ENCODE data around the gene SEMA4F.
A peak's percentile ranks its signal among the peaks of the same experiment; 100 is the strongest.

Gene SEMA4F

GRCh38 chr2:74714691-74715080 is 60.6 kb downstream of the SEMA4F start:
- Histone ChIP-seq H3K4me1 (ENCODE audit: control insufficient read depth in 5 of 5, insufficient read depth in 5 of 5, low read length in 5 of 5) (peaks cover 3 to 39% (median 23%) of the 10 kb centered on the region in 5 donors), H3K27me3 (ENCODE audit: control insufficient read depth in 5 of 5, insufficient read depth in 4 of 5, low read length in 5 of 5) (no peaks in the 10 kb centered on the region), H3K36me3 (ENCODE audit: control insufficient read depth in 5 of 5, insufficient read depth in 5 of 5, low read length in 5 of 5) (no peaks in the 10 kb centered on the region), H3K9ac (ENCODE audit: low read length in 5 of 5) (peak overlapping the region in 2 of 5 donors; percentile 70 to 79), H3K4me3 (ENCODE audit: low read depth in 1 of 5, low read length in 5 of 5) (peak overlapping the region in 3 of 5 donors; percentile 49 to 68 (median 55)), H3K9me3 (ENCODE audit: control insufficient read depth in 5 of 5, low read length in 5 of 5) (no peaks in the 10 kb centered on the region), H3K27ac (ENCODE audit: low read depth, low read length) (peak overlapping the region; percentile 90)

GRCh38 chr2:74715081-74715791 is 61.2 kb downstream of the SEMA4F start:
- Histone ChIP-seq H3K27me3 (ENCODE audit: control insufficient read depth in 5 of 5, insufficient read depth in 4 of 5, low read length in 5 of 5) (no peaks in the 10 kb centered on the region), H3K9ac (ENCODE audit: low read length in 5 of 5) (peak overlapping the region; percentile 44 to 90 (median 73)), H3K27ac (ENCODE audit: low read depth, low read length) (peak overlapping the region; percentile 90), H3K36me3 (ENCODE audit: control insufficient read depth in 5 of 5, insufficient read depth in 5 of 5, low read length in 5 of 5) (no peaks in the 10 kb centered on the region), H3K4me1 (ENCODE audit: control insufficient read depth in 5 of 5, insufficient read depth in 5 of 5, low read length in 5 of 5) (peaks cover 3 to 39% (median 23%) of the 10 kb centered on the region in 5 donors), H3K4me3 (ENCODE audit: low read depth in 1 of 5, low read length in 5 of 5) (peak overlapping the region; percentile 55 to 77 (median 68)), H3K9me3 (ENCODE audit: control insufficient read depth in 5 of 5, low read length in 5 of 5) (no peaks in the 10 kb centered on the region)

- H3K9me3 ChIP-seq (ENCODE audit: control insufficient read depth in 5 of 5, low read length in 5 of 5): no peaks in the 10 kb centered on the region
- H3K27ac ChIP-seq (ENCODE audit: low read depth, low read length): peak overlapping the region; percentile 90
- H3K9ac ChIP-seq (ENCODE audit: low read length in 5 of 5): peak overlapping the region; percentile 44 to 90 (median 73)
- H3K4me3 ChIP-seq (ENCODE audit: low read depth in 1 of 5, low read length in 5 of 5): peak overlapping the region; percentile 55 to 77 (median 68)
- no peaks in the 10 kb centered on the region for H3K27me3 ChIP-seq (ENCODE audit: control insufficient read depth in 5 of 5, insufficient read depth in 4 of 5, low read length in 5 of 5)
- H3K4me1 ChIP-seq (ENCODE audit: control insufficient read depth in 5 of 5, insufficient read depth in 5 of 5, low read length in 5 of 5): peaks cover 3 to 39% (median 23%) of the 10 kb centered on the region in 5 donors
- H3K36me3 ChIP-seq (ENCODE audit: control insufficient read depth in 5 of 5, insufficient read depth in 5 of 5, low read length in 5 of 5): no peaks in the 10 kb centered on the region
These were observed 61.8 kb downstream of the SEMA4F start for GRCh38 chr2:74715880-74716279.

GRCh38 chr2:74719066-74719465 is 65.0 kb downstream of the SEMA4F start:
- H3K4me3 ChIP-seq (ENCODE audit: low read depth in 1 of 5, low read length in 5 of 5): no peak overlapping the region
- no peak overlapping the region for H3K27ac ChIP-seq (ENCODE audit: low read depth, low read length)
- H3K4me1 ChIP-seq (ENCODE audit: control insufficient read depth in 5 of 5, insufficient read depth in 5 of 5, low read length in 5 of 5): peaks cover 0 to 22% (median 13%) of the 10 kb centered on the region in 5 donors
- no peak overlapping the region for H3K9ac ChIP-seq (ENCODE audit: low read length in 5 of 5)
- H3K27me3 ChIP-seq (ENCODE audit: control insufficient read depth in 5 of 5, insufficient read depth in 4 of 5, low read length in 5 of 5): no peaks in the 10 kb centered on the region
- H3K36me3 ChIP-seq (ENCODE audit: control insufficient read depth in 5 of 5, insufficient read depth in 5 of 5, low read length in 5 of 5): peaks cover 0 to 8% (median under 1%) of the 10 kb centered on the region in 5 donors
- H3K9me3 ChIP-seq (ENCODE audit: control insufficient read depth in 5 of 5, low read length in 5 of 5): no peaks in the 10 kb centered on the region

GRCh38 chr2:74721316-74721715 is 67.3 kb downstream of the SEMA4F start:
- Histone ChIP-seq H3K27me3 (ENCODE audit: control insufficient read depth in 5 of 5, insufficient read depth in 4 of 5, low read length in 5 of 5) (no peaks in the 10 kb centered on the region), H3K27ac (ENCODE audit: low read depth, low read length) (no peak overlapping the region), H3K9ac (ENCODE audit: low read length in 5 of 5) (no peak overlapping the region), H3K36me3 (ENCODE audit: control insufficient read depth in 5 of 5, insufficient read depth in 5 of 5, low read length in 5 of 5) (peaks cover 0 to 8% (median 3%) of the 10 kb centered on the region in 5 donors), H3K4me1 (ENCODE audit: control insufficient read depth in 5 of 5, insufficient read depth in 5 of 5, low read length in 5 of 5) (peaks cover 0 to 6% (median 0%) of the 10 kb centered on the region in 5 donors), H3K4me3 (ENCODE audit: low read depth in 1 of 5, low read length in 5 of 5) (no peak overlapping the region), H3K9me3 (ENCODE audit: control insufficient read depth in 5 of 5, low read length in 5 of 5) (no peaks in the 10 kb centered on the region)

- Histone ChIP-seq H3K9ac (ENCODE audit: low read length in 5 of 5) (no peak overlapping the region), H3K9me3 (ENCODE audit: control insufficient read depth in 5 of 5, low read length in 5 of 5) (peaks cover 0 to 5% (median 0%) of the 10 kb centered on the region in 5 donors), H3K4me1 (ENCODE audit: control insufficient read depth in 5 of 5, insufficient read depth in 5 of 5, low read length in 5 of 5) (no peaks in the 10 kb centered on the region), H3K36me3 (ENCODE audit: control insufficient read depth in 5 of 5, insufficient read depth in 5 of 5, low read length in 5 of 5) (peaks cover 0 to 11% (median 3%) of the 10 kb centered on the region in 5 donors), H3K27ac (ENCODE audit: low read depth, low read length) (no peak overlapping the region), H3K27me3 (ENCODE audit: control insufficient read depth in 5 of 5, insufficient read depth in 4 of 5, low read length in 5 of 5) (no peaks in the 10 kb centered on the region), H3K4me3 (ENCODE audit: low read depth in 1 of 5, low read length in 5 of 5) (no peak overlapping the region)
These were observed 70.4 kb downstream of the SEMA4F start for GRCh38 chr2:74724496-74724895.

- Histone ChIP-seq H3K27ac (ENCODE audit: low read depth, low read length) (no peak overlapping the region), H3K9ac (ENCODE audit: low read length in 5 of 5) (no peak overlapping the region), H3K36me3 (ENCODE audit: control insufficient read depth in 5 of 5, insufficient read depth in 5 of 5, low read length in 5 of 5) (peaks cover 0 to 11% (median 3%) of the 10 kb centered on the region in 5 donors), H3K4me1 (ENCODE audit: control insufficient read depth in 5 of 5, insufficient read depth in 5 of 5, low read length in 5 of 5) (no peaks in the 10 kb centered on the region), H3K4me3 (ENCODE audit: low read depth in 1 of 5, low read length in 5 of 5) (no peak overlapping the region), H3K27me3 (ENCODE audit: control insufficient read depth in 5 of 5, insufficient read depth in 4 of 5, low read length in 5 of 5) (no peaks in the 10 kb centered on the region), H3K9me3 (ENCODE audit: control insufficient read depth in 5 of 5, low read length in 5 of 5) (peaks cover 0 to 5% (median 0%) of the 10 kb centered on the region in 5 donors)
These were observed 71.2 kb downstream of the SEMA4F start for GRCh38 chr2:74725287-74725686.

GRCh38 chr2:74728842-74729241 is 74.8 kb downstream of the SEMA4F start:
- H3K9ac ChIP-seq (ENCODE audit: low read length in 5 of 5): no peak overlapping the region

GRCh38 chr2:74730530-74730929 is 76.5 kb downstream of the SEMA4F start:
- peaks cover 0 to 3% (median 0%) of the 10 kb centered on the region in 5 donors for H3K4me1 ChIP-seq (ENCODE audit: control insufficient read depth in 5 of 5, insufficient read depth in 5 of 5, low read length in 5 of 5)
- no peak overlapping the region for H3K9ac ChIP-seq (ENCODE audit: low read length in 5 of 5)
- no peaks in the 10 kb centered on the region for H3K27me3 ChIP-seq (ENCODE audit: control insufficient read depth in 5 of 5, insufficient read depth in 4 of 5, low read length in 5 of 5)

More at GRCh38 chr2:74728842-74729241, 74.8 kb downstream of the SEMA4F start:
- Histone ChIP-seq H3K4me1 (ENCODE audit: control insufficient read depth in 5 of 5, insufficient read depth in 5 of 5, low read length in 5 of 5) (peaks cover 0 to 3% (median 0%) of the 10 kb centered on the region in 5 donors), H3K9me3 (ENCODE audit: control insufficient read depth in 5 of 5, low read length in 5 of 5) (peaks cover 0 to 5% (median 0%) of the 10 kb centered on the region in 5 donors), H3K4me3 (ENCODE audit: low read depth in 1 of 5, low read length in 5 of 5) (no peak overlapping the region), H3K27ac (ENCODE audit: low read depth, low read length) (no peak overlapping the region), H3K36me3 (ENCODE audit: control insufficient read depth in 5 of 5, insufficient read depth in 5 of 5, low read length in 5 of 5) (peaks cover 0 to 3% (median 3%) of the 10 kb centered on the region in 5 donors), H3K27me3 (ENCODE audit: control insufficient read depth in 5 of 5, insufficient read depth in 4 of 5, low read length in 5 of 5) (no peaks in the 10 kb centered on the region)

More at GRCh38 chr2:74730530-74730929, 76.5 kb downstream of the SEMA4F start:
- Histone ChIP-seq H3K36me3 (ENCODE audit: control insufficient read depth in 5 of 5, insufficient read depth in 5 of 5, low read length in 5 of 5) (peaks cover 0 to 3% (median 0%) of the 10 kb centered on the region in 5 donors), H3K4me3 (ENCODE audit: low read depth in 1 of 5, low read length in 5 of 5) (no peak overlapping the region), H3K9me3 (ENCODE audit: control insufficient read depth in 5 of 5, low read length in 5 of 5) (peaks cover 0 to 5% (median 0%) of the 10 kb centered on the region in 5 donors), H3K27ac (ENCODE audit: low read depth, low read length) (no peak overlapping the region)
